Stimulated activated CD8-positive, alpha-beta memory T cell treated with anti-CD3 and anti-CD28 coated beads, Interleukin-4, amount 100 ng/mL, for 48 hours (primary cell): Measurements from ENCODE around the gene OLFM1.
"Not testable (repeated sequence)": the region's sequence is repeated elsewhere in the genome, so short reads cannot be mapped to it uniquely, and the experiment has no call there.

Experiments
- DNase-seq: peaks from one replicate; pipeline ENCODE4 v3.0.0-alpha.2; 2020

OLFM1 gene

GRCh38 chr9:135108831-135109510 is 21.5 kb downstream of the OLFM1 start:
- DNase-seq = peak; percentile 26

- no peak for DNase-seq
Measured at GRCh38 chr9:135109650-135110049, 22.2 kb downstream of the OLFM1 start.

- DNase-seq = no peak
Measured at GRCh38 chr9:135110416-135110815, 22.9 kb downstream of the OLFM1 start.

- not testable (repeated sequence) for DNase-seq
Measured at GRCh38 chr9:135111600-135111999, 24.1 kb downstream of the OLFM1 start.

- no peak for DNase-seq
Measured at GRCh38 chr9:135116371-135116770, 28.9 kb downstream of the OLFM1 start.

GRCh38 chr9:135116881-135117280 is 29.4 kb downstream of the OLFM1 start:
- DNase-seq = no peak

GRCh38 chr9:135117281-135117680 is 29.8 kb downstream of the OLFM1 start:
- no peak for DNase-seq

GRCh38 chr9:135119496-135120064 is 32.1 kb downstream of the OLFM1 start:
- no peak for DNase-seq

GRCh38 chr9:135120249-135120648 is 32.8 kb downstream of the OLFM1 start:
- no peak for DNase-seq

GRCh38 chr9:135122316-135122715 is 34.8 kb downstream of the OLFM1 start:
- no peak for DNase-seq

- no peak for DNase-seq
Measured at GRCh38 chr9:135123126-135123772, 35.8 kb downstream of the OLFM1 start.

- no peak for DNase-seq
Measured at GRCh38 chr9:135123773-135124134, 36.3 kb downstream of the OLFM1 start.

- no peak for DNase-seq
Measured at GRCh38 chr9:135126451-135127187, 39.2 kb downstream of the OLFM1 start.

GRCh38 chr9:135127718-135128670 is 40.5 kb downstream of the OLFM1 start:
- no peak for DNase-seq

- no peak for DNase-seq
Measured at GRCh38 chr9:135129137-135129695, 41.7 kb downstream of the OLFM1 start.

- peak; percentile 48 for DNase-seq
Measured at GRCh38 chr9:135130207-135130976, 42.9 kb downstream of the OLFM1 start.

- DNase-seq = no peak
Measured at GRCh38 chr9:135131488-135131887, 44.0 kb downstream of the OLFM1 start.

- DNase-seq = no peak
Measured at GRCh38 chr9:135132008-135132407, 44.5 kb downstream of the OLFM1 start.

GRCh38 chr9:135134268-135135022 is 47.0 kb downstream of the OLFM1 start:
- DNase-seq = no peak

GRCh38 chr9:135135171-135135928 is 47.9 kb downstream of the OLFM1 start:
- no peak for DNase-seq
